Panc1 (cell line): ENCODE measurements around the gene BCO1. TPM values are rescaled to one million over a fixed set of nuclear protein-coding genes. Genes with fewer than 3 reads are reported as not detected.

Experiments used
- ATAC-seq: fragments of 200-7000 bp; cut with Tn5 transposase; 2 replicates; pipeline ENCODE4 v1.9.1; 2020; ENCODE audit warnings: mild to moderate bottlenecking, moderate library complexity
- BruUV-seq: library from RNA; stranded (reverse); fragments of 400-500 nt; replicated peaks from 2 replicates; lab custom pipeline; 2021; lab: Mats Ljungman, UMichigan
- CTCF ChIA-PET: fragments of 300-600 bp; sonication (Branson Sonifier 250); formaldehyde crosslinking; loops from one replicate; lab custom pipeline; 2022; ENCODE audit warnings: antibody characterized with exemption; lab: Charles Lee
- POLR2A ChIA-PET: fragments of 300-600 bp; sonication (Branson Sonifier 250); formaldehyde crosslinking; loops from one replicate; lab custom pipeline; 2022; ENCODE audit warnings: antibody characterized with exemption; lab: Charles Lee
- DNase-seq: peaks from one replicate; pipeline ENCODE4 v3.0.0-alpha.2; 2010; ENCODE audit warnings: low read depth, low spot score
- H3K27ac ChIP-seq: 2 replicates; pipeline ENCODE4 v1.5.1; 2011; ENCODE audit warnings: mild to moderate bottlenecking, low read length, inconsistent platforms
- H3K27me3 ChIP-seq: fragments of 200-500 bp; sonication (Bioruptor generic); 2 replicates; pipeline ENCODE4 v1.6.0; 2014; ENCODE audit warnings: low read length, inconsistent platforms; ENCODE audit not compliant: control insufficient read depth, insufficient read depth
- H3K36me3 ChIP-seq: fragments of 200-500 bp; sonication (Bioruptor generic); 2 replicates; pipeline ENCODE4 v1.5.1; 2014; ENCODE audit warnings: inconsistent platforms, mild to moderate bottlenecking, low read length, moderate library complexity; ENCODE audit not compliant: control insufficient read depth, insufficient read depth
- H3K4me1 ChIP-seq: 2 replicates; pipeline ENCODE4 v1.5.1; 2011; ENCODE audit warnings: inconsistent platforms, mild to moderate bottlenecking, low read length, moderate library complexity; ENCODE audit not compliant: control insufficient read depth, insufficient read depth
- H3K4me3 ChIP-seq, 2 experiments: 2 replicates each; pipeline ENCODE4 v1.5.1; 2011 to 2012; ENCODE audit warnings: low read depth in 2 of 2, low read length in 2 of 2, mild to moderate bottlenecking in 2 of 2, inconsistent platforms in 1 of 2, moderate library complexity in 1 of 2
- H3K9me3 ChIP-seq: fragments of 200-500 bp; sonication (Bioruptor generic); 2 replicates; pipeline ENCODE4 v1.5.1; 2014; ENCODE audit warnings: low read depth, mild to moderate bottlenecking, inconsistent platforms, low read length, moderate library complexity; ENCODE audit not compliant: control insufficient read depth, insufficient read depth
- POLR2AphosphoS5 ChIP-seq: IDR thresholded peaks from 2 replicates; pipeline ENCODE4 v1.6.1; 2012; ENCODE audit warnings: mild to moderate bottlenecking, low read depth, low read length, moderate library complexity
- SIN3A ChIP-seq: IDR thresholded peaks from 2 replicates; pipeline ENCODE4 v1.6.1; 2012; ENCODE audit warnings: low read depth, mild to moderate bottlenecking, low read length, moderate library complexity, borderline replicate concordance; ENCODE audit not compliant: insufficient read depth
- TCF7L2 ChIP-seq: IDR thresholded peaks from 2 replicates; pipeline ENCODE4 v1.6.1; 2011; ENCODE audit warnings: mild to moderate bottlenecking, low read depth, low read length, inconsistent platforms
- in situ Hi-C: cut with HindIII; loops from 2 replicates; pipeline ENCODE4 v1.10.0; 2016; ENCODE audit warnings: low sequenced_read_pairs, low pct_unique_long_range_greater_than_20kb
- intact Hi-C: fragments of 100-400 bp; cut with micrococcal nuclease; formaldehyde crosslinking; loops from one replicate; pipeline ENCODE4 v1.10.0; 2022; ENCODE audit not compliant: unreplicated experiment
- total RNA-seq: library from RNA; stranded (reverse); gene quantifications from one replicate; pipeline ENCODE4 v1.2.1, GENCODE V29; 2021; ENCODE audit not compliant: unreplicated experiment
- TF ChIP-seq, protein P1 (sequence below), 2 experiments: IDR thresholded peaks; 2 replicates each; pipeline ENCODE4 v1.6.1; 2011 to 2012; ENCODE audit warnings: low read depth in 2 of 2, control low read depth in 1 of 2, low read length in 1 of 2, mild to moderate bottlenecking in 1 of 2, moderate library complexity in 1 of 2; ENCODE audit not compliant: insufficient read depth in 1 of 2
- TF ChIP-seq, protein P2 (sequence below): fragments of 450-650 bp; IDR thresholded peaks from 2 replicates; pipeline ENCODE4 v1.5.1; 2017; ENCODE audit warnings: mild to moderate bottlenecking

The BCO1 gene
- total RNA-seq, 1 experiment from 2014 or later = not detected

DNA sequence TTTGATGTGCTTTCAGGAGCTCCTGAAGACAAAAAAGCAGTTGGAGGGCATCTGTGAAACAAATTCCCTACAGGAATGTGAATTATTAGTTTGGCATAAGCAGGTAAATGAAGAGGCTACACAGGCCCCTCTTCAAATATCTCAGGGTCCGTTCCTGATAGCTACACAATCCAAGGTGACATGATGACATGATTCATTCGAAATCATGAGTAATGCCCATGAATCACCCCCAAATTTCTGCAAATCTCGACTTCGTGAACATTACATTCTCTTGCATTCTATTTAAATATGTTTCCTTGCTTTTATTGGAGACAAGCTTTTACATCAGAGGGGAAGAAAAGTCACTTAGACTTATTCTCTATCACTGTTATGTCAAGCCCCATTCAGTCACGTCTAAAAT, 98.6 kb downstream of the BCO1 start:
- no peak overlapping the region for H3K4me3 ChIP-seq
- H3K36me3 ChIP-seq = no peaks in the 10 kb centered on the region
- CTCF ChIA-PET = no interaction called here
- no peaks in the 10 kb centered on the region for H3K9me3 ChIP-seq
- TF ChIP-seq, protein P1, sequence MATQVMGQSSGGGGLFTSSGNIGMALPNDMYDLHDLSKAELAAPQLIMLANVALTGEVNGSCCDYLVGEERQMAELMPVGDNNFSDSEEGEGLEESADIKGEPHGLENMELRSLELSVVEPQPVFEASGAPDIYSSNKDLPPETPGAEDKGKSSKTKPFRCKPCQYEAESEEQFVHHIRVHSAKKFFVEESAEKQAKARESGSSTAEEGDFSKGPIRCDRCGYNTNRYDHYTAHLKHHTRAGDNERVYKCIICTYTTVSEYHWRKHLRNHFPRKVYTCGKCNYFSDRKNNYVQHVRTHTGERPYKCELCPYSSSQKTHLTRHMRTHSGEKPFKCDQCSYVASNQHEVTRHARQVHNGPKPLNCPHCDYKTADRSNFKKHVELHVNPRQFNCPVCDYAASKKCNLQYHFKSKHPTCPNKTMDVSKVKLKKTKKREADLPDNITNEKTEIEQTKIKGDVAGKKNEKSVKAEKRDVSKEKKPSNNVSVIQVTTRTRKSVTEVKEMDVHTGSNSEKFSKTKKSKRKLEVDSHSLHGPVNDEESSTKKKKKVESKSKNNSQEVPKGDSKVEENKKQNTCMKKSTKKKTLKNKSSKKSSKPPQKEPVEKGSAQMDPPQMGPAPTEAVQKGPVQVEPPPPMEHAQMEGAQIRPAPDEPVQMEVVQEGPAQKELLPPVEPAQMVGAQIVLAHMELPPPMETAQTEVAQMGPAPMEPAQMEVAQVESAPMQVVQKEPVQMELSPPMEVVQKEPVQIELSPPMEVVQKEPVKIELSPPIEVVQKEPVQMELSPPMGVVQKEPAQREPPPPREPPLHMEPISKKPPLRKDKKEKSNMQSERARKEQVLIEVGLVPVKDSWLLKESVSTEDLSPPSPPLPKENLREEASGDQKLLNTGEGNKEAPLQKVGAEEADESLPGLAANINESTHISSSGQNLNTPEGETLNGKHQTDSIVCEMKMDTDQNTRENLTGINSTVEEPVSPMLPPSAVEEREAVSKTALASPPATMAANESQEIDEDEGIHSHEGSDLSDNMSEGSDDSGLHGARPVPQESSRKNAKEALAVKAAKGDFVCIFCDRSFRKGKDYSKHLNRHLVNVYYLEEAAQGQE (IDR thresholded peaks at IDR 0.05; ENCODE audit: insufficient read depth in 1 of 2, low read depth in 2 of 2, low read length in 1 of 2) = no peak
- TF ChIP-seq, protein P2, sequence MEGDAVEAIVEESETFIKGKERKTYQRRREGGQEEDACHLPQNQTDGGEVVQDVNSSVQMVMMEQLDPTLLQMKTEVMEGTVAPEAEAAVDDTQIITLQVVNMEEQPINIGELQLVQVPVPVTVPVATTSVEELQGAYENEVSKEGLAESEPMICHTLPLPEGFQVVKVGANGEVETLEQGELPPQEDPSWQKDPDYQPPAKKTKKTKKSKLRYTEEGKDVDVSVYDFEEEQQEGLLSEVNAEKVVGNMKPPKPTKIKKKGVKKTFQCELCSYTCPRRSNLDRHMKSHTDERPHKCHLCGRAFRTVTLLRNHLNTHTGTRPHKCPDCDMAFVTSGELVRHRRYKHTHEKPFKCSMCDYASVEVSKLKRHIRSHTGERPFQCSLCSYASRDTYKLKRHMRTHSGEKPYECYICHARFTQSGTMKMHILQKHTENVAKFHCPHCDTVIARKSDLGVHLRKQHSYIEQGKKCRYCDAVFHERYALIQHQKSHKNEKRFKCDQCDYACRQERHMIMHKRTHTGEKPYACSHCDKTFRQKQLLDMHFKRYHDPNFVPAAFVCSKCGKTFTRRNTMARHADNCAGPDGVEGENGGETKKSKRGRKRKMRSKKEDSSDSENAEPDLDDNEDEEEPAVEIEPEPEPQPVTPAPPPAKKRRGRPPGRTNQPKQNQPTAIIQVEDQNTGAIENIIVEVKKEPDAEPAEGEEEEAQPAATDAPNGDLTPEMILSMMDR = no peak
- TF ChIP-seq TCF7L2 (no peak), POLR2AphosphoS5 (no peak), SIN3A (no peak)
- H3K27me3 ChIP-seq = no peaks in the 10 kb centered on the region
- ATAC-seq = no peak
- H3K4me1 ChIP-seq = no peaks in the 10 kb centered on the region
- intact Hi-C loops = no loop called here
- in situ Hi-C loops = no loop called here
- no peak overlapping the region for H3K27ac ChIP-seq
- DNase-seq = no peak
- BruUV-seq = no TSS peak
- POLR2A ChIA-PET = no interaction called here

Other genes with a start within 250 kb of the BCO1 start
- gene CMC2, start 231.8 kb upstream of the BCO1 start, total RNA-seq = 82.0 TPM
- 56.6 TPM for gene CENPN, start 231.5 kb upstream of the BCO1 start, total RNA-seq
- 28.4 TPM for gene ATMIN, start 202.8 kb upstream of the BCO1 start, total RNA-seq
- 1.2 TPM for gene C16orf46, start 161.5 kb upstream of the BCO1 start, total RNA-seq
- 36.6 TPM for gene GCSH, start 142.3 kb upstream of the BCO1 start, total RNA-seq
- 9.1 TPM for gene GAN, start 76.3 kb downstream of the BCO1 start, total RNA-seq
- gene CMIP, start 206.1 kb downstream of the BCO1 start, total RNA-seq = 49.7 TPM